GM23248 (cell line): ENCODE measurements around the gene IQSEC3. TPM values are rescaled to one million over a fixed set of nuclear protein-coding genes. Genes with fewer than 3 reads are reported as not detected.

Source experiments
- DNase-seq: peaks from one replicate; pipeline ENCODE4 v3.0.0-alpha.2; 2015
- H2AFZ ChIP-seq: fragments of 200-600 bp; sonication (generic); 2 replicates; pipeline ENCODE4 v1.6.1; 2016; ENCODE audit warnings: antibody characterized with exemption
- H3F3A ChIP-seq: fragments of 200-600 bp; sonication (generic); 2 replicates; pipeline ENCODE4 v1.6.1; 2016; ENCODE audit warnings: mild to moderate bottlenecking, antibody characterized with exemption, mixed run types; ENCODE audit not compliant: insufficient read depth
- H3K27ac ChIP-seq: fragments of 200-600 bp; sonication (generic); 2 replicates; pipeline ENCODE4 v1.5.1; 2016; ENCODE audit warnings: mild to moderate bottlenecking
- H3K27me3 ChIP-seq: fragments of 200-600 bp; sonication (generic); replicated peaks from 2 replicates; pipeline ENCODE4 v1.6.1; 2016; ENCODE audit warnings: mild to moderate bottlenecking; ENCODE audit not compliant: insufficient read depth
- H3K36me3 ChIP-seq: fragments of 200-600 bp; sonication (generic); 2 replicates; pipeline ENCODE4 v1.6.1; 2016; ENCODE audit warnings: low read depth, mild to moderate bottlenecking
- H3K4me1 ChIP-seq: fragments of 200-600 bp; sonication (generic); 2 replicates; pipeline ENCODE4 v1.6.1; 2016; ENCODE audit warnings: mild to moderate bottlenecking; ENCODE audit not compliant: insufficient read depth
- H3K4me2 ChIP-seq: fragments of 200-600 bp; sonication (generic); one replicate; pipeline ENCODE4 v1.6.1; 2016; ENCODE audit warnings: mild to moderate bottlenecking; ENCODE audit not compliant: unreplicated experiment
- H3K4me3 ChIP-seq: fragments of 200-600 bp; sonication (generic); 2 replicates; pipeline ENCODE4 v1.5.1; 2016; ENCODE audit warnings: mild to moderate bottlenecking
- H3K79me2 ChIP-seq: fragments of 200-600 bp; sonication (generic); 2 replicates; pipeline ENCODE4 v1.6.1; 2016; ENCODE audit warnings: mild to moderate bottlenecking; ENCODE audit not compliant: insufficient read depth
- H3K9ac ChIP-seq: fragments of 200-600 bp; sonication (generic); 2 replicates; pipeline ENCODE4 v1.6.1; 2016; ENCODE audit warnings: mild to moderate bottlenecking
- H3K9me2 ChIP-seq: fragments of 200-600 bp; sonication (generic); 2 replicates; pipeline ENCODE4 v1.6.1; 2016; ENCODE audit warnings: mixed run types, mild to moderate bottlenecking, moderate library complexity; ENCODE audit not compliant: insufficient read depth
- H3K9me3 ChIP-seq: fragments of 200-600 bp; sonication (generic); one replicate; pipeline ENCODE4 v1.6.1; 2017; ENCODE audit warnings: low read depth
- H4K20me1 ChIP-seq: fragments of 200-600 bp; sonication (generic); 2 replicates; pipeline ENCODE4 v1.6.0; 2016; ENCODE audit not compliant: insufficient read depth
- EZH2 ChIP-seq: fragments of 200-600 bp; sonication (generic); IDR thresholded peaks from 2 replicates; pipeline ENCODE4 v1.6.1; 2018; ENCODE audit warnings: antibody characterized with exemption, mild to moderate bottlenecking; ENCODE audit not compliant: insufficient read depth, poor library complexity, severe bottlenecking
- EZH2phosphoT487 ChIP-seq: fragments of 200-600 bp; sonication (generic); IDR thresholded peaks from 2 replicates; pipeline ENCODE4 v1.6.1; 2018; ENCODE audit warnings: antibody characterized with exemption, moderate library complexity, mild to moderate bottlenecking, low read depth; ENCODE audit not compliant: insufficient read depth
- WGBS, 2 experiments: methylation state at CpG; one replicate each; pipeline ENCODE4 v1.1.6; 2015 to 2017; ENCODE audit warnings: low lambda C conversion rate in 2 of 2, low coverage in 1 of 2; ENCODE audit errors: missing lambda C conversion rate in 2 of 2; 5-methylcytosine and 5-hydroxymethylcytosine counted together
- in situ Hi-C: fragments of 300-500 bp; cut with MboI; formaldehyde crosslinking; loops from 2 replicates; pipeline ENCODE4 v1.15.0; 2020
- polyA plus RNA-seq: library from polyadenylated mRNA; unstranded; fragments of >200 nt; fragmentation: Nextera tagmentation; extraction: Ambion mirVana; gene quantifications from 2 replicates; pipeline ENCODE4 v1.2.1, GENCODE V29; 2016
- total RNA-seq: library from RNA; depleted of rRNA; stranded (reverse); fragments of >200 nt; shearing (Covaris generic); gene quantifications from 2 replicates; pipeline ENCODE4 v1.2.3, GENCODE V29; 2014; rRNA removed

The IQSEC3 gene
- total and polyA plus RNA-seq, 2 experiments from 2014 or later, result not detected

- TF ChIP-seq EZH2phosphoT487 (no peak), EZH2 (no peak)
- no peak overlapping the region for H3K4me3 ChIP-seq
- H3K9ac ChIP-seq, result no peak overlapping the region
- no peaks in the 10 kb centered on the region for H3K36me3 ChIP-seq
- H3K27ac ChIP-seq, result no peak overlapping the region
- H4K20me1 ChIP-seq, result no peaks in the 10 kb centered on the region
- H3K9me3 ChIP-seq, result no peaks in the 10 kb centered on the region
- H3K4me1 ChIP-seq, result no peaks in the 10 kb centered on the region
- H3F3A ChIP-seq, result no peaks in the 10 kb centered on the region
- H3K9me2 ChIP-seq, result no peaks in the 10 kb centered on the region
- H3K27me3 ChIP-seq, result peaks cover 52% of the 10 kb centered on the region
- 53 to 55% methylated on average over 11 of the region's 11 CpGs for WGBS, 2 experiments
- no peaks in the 10 kb centered on the region for H3K79me2 ChIP-seq
- no peak overlapping the region for H2AFZ ChIP-seq
- no peak for DNase-seq
- H3K4me2 ChIP-seq, result no peak overlapping the region
- in situ Hi-C loops, result no loop called here
Observed at GRCh38 chr12:223841-224240, 157.3 kb downstream of the IQSEC3 start.

- H3F3A ChIP-seq, result no peaks in the 10 kb centered on the region
- H3K4me3 ChIP-seq, result no peak overlapping the region
- in situ Hi-C loops, result no loop called here
- no peaks in the 10 kb centered on the region for H3K9me2 ChIP-seq
- peaks cover 48% of the 10 kb centered on the region for H3K27me3 ChIP-seq
- TF ChIP-seq EZH2phosphoT487, result no peak
- TF ChIP-seq EZH2, result no peak
- DNase-seq, result no peak
- H2AFZ ChIP-seq, result no peak overlapping the region
- no peak overlapping the region for H3K9ac ChIP-seq
- H3K79me2 ChIP-seq, result no peaks in the 10 kb centered on the region
- 67% methylated on average over 9 of the region's 9 CpGs for WGBS, 2 experiments
- H4K20me1 ChIP-seq, result no peaks in the 10 kb centered on the region
- no peak overlapping the region for H3K27ac ChIP-seq
- no peak overlapping the region for H3K4me2 ChIP-seq
- H3K36me3 ChIP-seq, result no peaks in the 10 kb centered on the region
- H3K4me1 ChIP-seq, result no peaks in the 10 kb centered on the region
- no peaks in the 10 kb centered on the region for H3K9me3 ChIP-seq
Observed at GRCh38 chr12:224330-224729, 157.8 kb downstream of the IQSEC3 start.

DNA sequence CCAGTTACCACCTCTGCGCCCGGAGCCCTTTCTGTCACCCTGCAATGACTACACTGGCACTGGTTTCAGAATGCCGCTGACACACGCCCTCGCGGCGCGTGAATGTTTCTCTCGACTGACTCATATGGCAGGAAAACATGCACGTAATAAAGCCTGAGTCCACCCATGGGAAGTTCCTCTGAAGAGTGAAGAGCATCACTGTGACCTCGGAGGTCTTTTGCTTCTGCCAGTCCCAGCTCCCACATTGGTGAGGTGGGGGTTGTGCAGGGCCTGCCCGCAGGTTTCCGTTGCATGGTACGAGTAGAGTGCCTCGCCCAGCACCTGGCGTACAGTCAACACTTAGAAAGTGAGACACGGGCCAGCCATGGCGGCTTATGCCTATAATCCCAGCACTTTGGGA, 158.4 kb downstream of the IQSEC3 start:
- 86 to 90% methylated on average over 18 of the region's 18 CpGs for WGBS, 2 experiments
- Histone ChIP-seq H3K27me3 (peaks cover 52% of the 10 kb centered on the region), H3K9ac (no peak overlapping the region), H2AFZ (no peak overlapping the region), H3K4me2 (no peak overlapping the region), H3K9me3 (no peaks in the 10 kb centered on the region), H3K4me3 (no peak overlapping the region), H3K27ac (no peak overlapping the region), H3F3A (no peaks in the 10 kb centered on the region), H3K4me1 (no peaks in the 10 kb centered on the region), H3K36me3 (no peaks in the 10 kb centered on the region), H4K20me1 (no peaks in the 10 kb centered on the region), H3K9me2 (no peaks in the 10 kb centered on the region), H3K79me2 (no peaks in the 10 kb centered on the region)
- in situ Hi-C loops, result no loop called here
- no peak for TF ChIP-seq EZH2phosphoT487
- no peak for TF ChIP-seq EZH2
- DNase-seq, result no peak

DNA sequence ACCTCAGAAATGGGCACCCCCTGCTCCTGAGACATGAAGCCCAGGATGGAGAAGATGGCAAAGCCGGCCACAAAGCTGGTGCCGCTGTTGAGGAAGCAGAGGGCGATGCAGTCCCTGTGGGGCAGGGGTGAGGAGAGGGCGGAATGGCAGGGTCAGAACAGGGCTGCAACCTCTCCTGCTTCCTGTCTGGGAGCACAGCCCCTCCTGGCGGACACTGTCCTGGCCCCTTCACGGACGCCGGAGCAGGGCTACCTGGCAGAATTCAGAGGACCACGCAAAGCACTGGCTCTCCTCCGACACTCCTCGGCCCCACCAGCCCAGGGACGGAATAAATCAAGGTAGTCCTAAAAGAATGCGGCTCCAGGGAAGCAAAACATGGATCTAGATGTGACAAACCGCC, 159.8 kb downstream of the IQSEC3 start:
- H3K79me2 ChIP-seq, result no peaks in the 10 kb centered on the region
- no peaks in the 10 kb centered on the region for H3K9me3 ChIP-seq
- no peaks in the 10 kb centered on the region for H3K4me1 ChIP-seq
- no peaks in the 10 kb centered on the region for H3K9me2 ChIP-seq
- no peaks in the 10 kb centered on the region for H3F3A ChIP-seq
- H3K27me3 ChIP-seq, result peaks cover 66% of the 10 kb centered on the region
- no peak overlapping the region for H3K9ac ChIP-seq
- no peak overlapping the region for H3K27ac ChIP-seq
- no peak overlapping the region for H3K4me2 ChIP-seq
- H3K4me3 ChIP-seq, result no peak overlapping the region
- TF ChIP-seq EZH2 (no peak), EZH2phosphoT487 (no peak)
- in situ Hi-C loops, result no loop called here
- H3K36me3 ChIP-seq, result no peaks in the 10 kb centered on the region
- no peak overlapping the region for H2AFZ ChIP-seq
- 31 to 47% methylated on average over 14 of the region's 14 CpGs for WGBS, 2 experiments
- DNase-seq, result no peak
- no peaks in the 10 kb centered on the region for H4K20me1 ChIP-seq

DNA sequence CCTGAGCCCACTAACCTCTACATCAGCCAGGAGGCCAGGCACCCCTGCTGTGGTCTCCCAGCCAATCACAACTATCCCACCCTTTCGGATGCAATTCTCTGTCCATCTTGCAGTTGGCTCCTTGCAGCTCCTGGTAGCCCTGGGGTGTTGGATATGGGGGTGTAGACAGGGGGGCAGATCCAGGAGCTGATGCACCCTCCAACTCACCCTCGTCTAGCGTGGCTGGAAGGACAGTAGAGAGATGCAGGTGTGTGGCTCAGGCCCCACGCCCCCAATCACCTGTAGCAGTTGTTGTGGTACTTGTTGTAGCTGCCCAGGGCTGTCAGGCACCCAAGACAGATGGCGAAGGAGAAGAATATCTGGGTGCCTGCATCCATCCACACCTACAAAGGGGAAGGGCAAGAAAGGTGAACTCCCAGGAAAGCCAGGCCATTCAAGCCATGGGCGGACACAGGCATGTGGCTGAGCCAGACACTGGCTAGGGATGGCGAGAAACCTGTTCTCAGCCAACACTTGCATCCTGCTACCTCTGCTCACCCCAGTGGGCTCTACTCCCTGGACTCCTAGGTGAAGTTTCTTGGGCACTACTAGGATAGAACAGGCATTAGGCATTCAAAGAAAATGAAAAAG, 160.8 kb downstream of the IQSEC3 start:
- H3K9ac ChIP-seq, result no peak overlapping the region
- no peak overlapping the region for H3K4me3 ChIP-seq
- no peaks in the 10 kb centered on the region for H3K36me3 ChIP-seq
- TF ChIP-seq EZH2phosphoT487 (no peak), EZH2 (no peak)
- DNase-seq, result no peak
- no peak overlapping the region for H3K4me2 ChIP-seq
- peaks cover 66% of the 10 kb centered on the region for H3K27me3 ChIP-seq
- in situ Hi-C loops, result no loop called here
- H4K20me1 ChIP-seq, result no peaks in the 10 kb centered on the region
- no peaks in the 10 kb centered on the region for H3K4me1 ChIP-seq
- no peak overlapping the region for H3K27ac ChIP-seq
- no peaks in the 10 kb centered on the region for H3K9me3 ChIP-seq
- 48 to 56% methylated on average over 7 of the region's 7 CpGs for WGBS, 2 experiments
- no peak overlapping the region for H2AFZ ChIP-seq
- H3K79me2 ChIP-seq, result no peaks in the 10 kb centered on the region
- H3K9me2 ChIP-seq, result no peaks in the 10 kb centered on the region
- H3F3A ChIP-seq, result no peaks in the 10 kb centered on the region

Other genes with a start within 250 kb of the IQSEC3 start
- not detected in 2 replicates for gene SLC6A12, start 147.4 kb downstream of the IQSEC3 start, total RNA-seq
- not detected in 2 replicates for gene SLC6A12, start 147.4 kb downstream of the IQSEC3 start, polyA plus RNA-seq
- not detected in 2 replicates for gene SLC6A13, start 196.1 kb downstream of the IQSEC3 start, total RNA-seq
- gene SLC6A13, start 196.1 kb downstream of the IQSEC3 start, polyA plus RNA-seq, result not detected in 2 replicates